Prostate gland (tissue), 2 donors: ENCODE results near the gene DEDD. TPM values are rescaled to one million over a fixed set of nuclear protein-coding genes. Genes with fewer than 3 reads are reported as not detected.
A peak's percentile ranks its signal among the peaks of the same experiment; 100 is the strongest.

ENCODE experiments used
- DNase-seq: peaks from one replicate; pipeline ENCODE4 v3.0.0-alpha.2; 2019; ENCODE audit warnings: low spot score
- H3K27ac ChIP-seq, 2 donors: fragments of 200-600 bp; sonication (generic); 2 replicates each; pipeline ENCODE4 v1.5.1; 2017 to 2019
- H3K27me3 ChIP-seq: fragments of 200-600 bp; sonication (generic); replicated peaks from 2 replicates; pipeline ENCODE4 v1.5.1; 2019; ENCODE audit not compliant: insufficient read depth
- H3K36me3 ChIP-seq, 2 donors: fragments of 200-600 bp; sonication (generic); 1 replicate in 1 of 2; 2 replicates in 1 of 2; pipeline versions ENCODE4 v1.5.1 to v1.8.1; 2017 to 2019
- H3K4me1 ChIP-seq: fragments of 200-600 bp; sonication (generic); replicated peaks from 2 replicates; pipeline ENCODE4 v1.5.1; 2019
- H3K4me3 ChIP-seq, 2 donors: fragments of 200-600 bp; sonication (generic); 2 replicates each; pipeline ENCODE4 v1.5.1; 2017 to 2019
- H3K9me3 ChIP-seq: fragments of 200-600 bp; sonication (generic); 2 replicates; pipeline ENCODE4 v1.5.1; 2017
- POLR2A ChIP-seq: fragments of 450-650 bp; IDR thresholded peaks from one replicate; pipeline ENCODE4 v1.6.1; 2016; ENCODE audit warnings: antibody characterized with exemption, mild to moderate bottlenecking
- POLR2AphosphoS5 ChIP-seq: sonication (generic); formaldehyde crosslinking; IDR thresholded peaks from one replicate; pipeline ENCODE4 v1.6.1; 2017; ENCODE audit warnings: antibody characterized with exemption
- WGBS: methylation state at CpG from one replicate; pipeline ENCODE4 v1.1.5; 2018; 5-methylcytosine and 5-hydroxymethylcytosine counted together
- intact Hi-C: fragments of 100-400 bp; cut with DNase I; formaldehyde crosslinking; loops from one replicate; pipeline ENCODE4 v1.14.2; 2022
- total RNA-seq, 2 donors: library from RNA; depleted of rRNA; stranded (reverse); fragments of >200 nt; gene quantifications; one replicate each; pipeline ENCODE4 v1.1.0, GENCODE V29; 2016
- TF ChIP-seq, protein P1 (sequence below), 4 experiments: fragments of 200-600 bp in 2 of 4; fragments of 450-650 bp in 2 of 4; sonication (generic) in 2 of 4; IDR thresholded peaks; 1 replicate in 3 of 4; 2 replicates in 1 of 4; pipeline ENCODE4 v1.5.1; 2016 to 2019; ENCODE audit warnings: antibody characterized with exemption in 4 of 4, mild to moderate bottlenecking in 2 of 4, moderate library complexity in 2 of 4

DEDD gene, protein sequence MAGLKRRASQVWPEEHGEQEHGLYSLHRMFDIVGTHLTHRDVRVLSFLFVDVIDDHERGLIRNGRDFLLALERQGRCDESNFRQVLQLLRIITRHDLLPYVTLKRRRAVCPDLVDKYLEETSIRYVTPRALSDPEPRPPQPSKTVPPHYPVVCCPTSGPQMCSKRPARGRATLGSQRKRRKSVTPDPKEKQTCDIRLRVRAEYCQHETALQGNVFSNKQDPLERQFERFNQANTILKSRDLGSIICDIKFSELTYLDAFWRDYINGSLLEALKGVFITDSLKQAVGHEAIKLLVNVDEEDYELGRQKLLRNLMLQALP
- total RNA-seq: 10 to 100 TPM; 30.1 to 41.5 TPM

DNA sequence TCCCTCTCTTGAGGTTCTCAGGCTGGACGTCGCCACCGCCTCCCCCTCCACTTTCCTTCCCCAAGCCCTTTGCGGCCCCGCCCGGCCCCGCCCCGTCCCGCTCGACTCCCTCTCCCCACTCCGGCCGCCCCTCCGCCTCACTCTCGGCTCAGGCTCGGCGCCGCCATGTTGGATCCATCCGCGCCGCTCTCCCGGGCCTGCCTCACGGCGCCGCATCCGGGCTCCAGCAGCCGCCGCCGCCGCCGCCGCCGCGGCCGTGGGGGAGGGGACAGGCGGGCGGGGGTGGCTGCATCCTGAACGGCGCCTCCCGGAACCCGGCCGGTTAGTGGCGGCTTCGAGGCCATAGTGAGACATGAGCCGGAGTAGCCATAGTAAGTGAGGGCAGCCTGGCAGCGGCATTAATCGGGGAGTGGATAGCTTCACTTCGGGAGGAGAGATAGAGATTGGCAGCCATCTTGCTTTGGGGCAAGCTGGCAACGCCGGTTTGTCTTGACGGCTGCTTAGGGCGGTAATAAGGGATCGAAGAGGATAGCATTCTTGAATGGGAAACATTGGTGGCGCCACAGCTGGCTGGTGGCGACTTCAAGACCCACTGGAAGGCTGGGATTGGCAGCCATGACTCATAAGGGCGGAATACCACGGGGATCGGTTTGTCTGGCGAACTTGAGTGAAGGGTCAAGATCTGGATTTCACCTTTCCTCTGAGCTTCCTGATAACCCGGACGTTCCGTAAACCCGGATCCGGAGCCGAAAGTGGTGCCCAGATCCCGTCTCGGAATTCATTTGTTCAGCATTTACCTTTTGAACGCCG lies at the start of gene DEDD:
TSS of gene DEDD (minus strand) at position 258 of the 810 bp plus-strand sequence. CDS start 8,205 bp downstream, outside the sequence.
- peak; percentile 94 for DNase-seq
- H3K9me3 ChIP-seq: no peaks in the 10 kb centered on the region
- TF ChIP-seq, protein P1, sequence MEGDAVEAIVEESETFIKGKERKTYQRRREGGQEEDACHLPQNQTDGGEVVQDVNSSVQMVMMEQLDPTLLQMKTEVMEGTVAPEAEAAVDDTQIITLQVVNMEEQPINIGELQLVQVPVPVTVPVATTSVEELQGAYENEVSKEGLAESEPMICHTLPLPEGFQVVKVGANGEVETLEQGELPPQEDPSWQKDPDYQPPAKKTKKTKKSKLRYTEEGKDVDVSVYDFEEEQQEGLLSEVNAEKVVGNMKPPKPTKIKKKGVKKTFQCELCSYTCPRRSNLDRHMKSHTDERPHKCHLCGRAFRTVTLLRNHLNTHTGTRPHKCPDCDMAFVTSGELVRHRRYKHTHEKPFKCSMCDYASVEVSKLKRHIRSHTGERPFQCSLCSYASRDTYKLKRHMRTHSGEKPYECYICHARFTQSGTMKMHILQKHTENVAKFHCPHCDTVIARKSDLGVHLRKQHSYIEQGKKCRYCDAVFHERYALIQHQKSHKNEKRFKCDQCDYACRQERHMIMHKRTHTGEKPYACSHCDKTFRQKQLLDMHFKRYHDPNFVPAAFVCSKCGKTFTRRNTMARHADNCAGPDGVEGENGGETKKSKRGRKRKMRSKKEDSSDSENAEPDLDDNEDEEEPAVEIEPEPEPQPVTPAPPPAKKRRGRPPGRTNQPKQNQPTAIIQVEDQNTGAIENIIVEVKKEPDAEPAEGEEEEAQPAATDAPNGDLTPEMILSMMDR (IDR thresholded peaks at IDR 0.05): peak in 2 of 4 experiments; percentile 3 to 7
- peak; percentile 46 for TF ChIP-seq POLR2A
- peak; percentile 69 for TF ChIP-seq POLR2AphosphoS5
- under 1% methylated on average over 67 of the region's 68 CpGs for WGBS
- intact Hi-C loops: loop anchor here (2.0 kb wide), 2 partner anchors 14 to 20 kb away; partner anchors contain the start of genes NIT1, PFDN2 and UFC1
- no peaks in the 10 kb centered on the region for H3K36me3 ChIP-seq
- H3K4me1 ChIP-seq: peaks cover 5% of the 10 kb centered on the region
- no peaks in the 10 kb centered on the region for H3K27me3 ChIP-seq
- H3K4me3 ChIP-seq: peak within 1 kb of the TSS; percentile 69 to 77
- H3K27ac ChIP-seq: peak within 1 kb of the TSS; percentile 93 to 97

DNA sequence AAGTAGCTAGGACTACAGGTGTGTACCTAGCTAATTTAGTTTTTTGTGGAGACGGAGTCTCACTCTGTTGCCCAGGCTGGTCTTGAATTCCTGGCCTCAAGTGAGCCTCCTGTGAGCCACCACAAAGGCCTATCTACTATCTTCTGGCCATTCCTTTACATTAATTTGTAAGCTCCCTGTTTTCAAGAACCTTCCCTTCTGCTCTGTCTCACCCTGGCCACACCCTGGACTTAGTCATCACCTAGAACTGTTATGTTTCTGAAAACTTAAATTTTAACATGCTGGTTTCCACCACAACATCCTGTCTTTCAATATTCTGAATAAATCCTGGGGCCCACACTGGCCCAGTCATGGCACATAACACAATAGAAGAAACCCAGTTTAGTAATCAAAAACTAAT lies 49.7 kb upstream of the DEDD start:
- no peak overlapping the region for H3K27ac ChIP-seq
- no peak for DNase-seq
- no peaks in the 10 kb centered on the region for H3K4me1 ChIP-seq
- H3K4me3 ChIP-seq: no peak overlapping the region
- 96% methylated on average over 1 of the region's 1 CpG for WGBS
- no peaks in the 10 kb centered on the region for H3K27me3 ChIP-seq
- intact Hi-C loops: no loop called here
- TF ChIP-seq POLR2A: no peak
- TF ChIP-seq, protein P1 (IDR thresholded peaks at IDR 0.05): no peak
- TF ChIP-seq POLR2AphosphoS5: no peak
- no peaks in the 10 kb centered on the region for H3K9me3 ChIP-seq
- no peaks in the 10 kb centered on the region for H3K36me3 ChIP-seq

DNA sequence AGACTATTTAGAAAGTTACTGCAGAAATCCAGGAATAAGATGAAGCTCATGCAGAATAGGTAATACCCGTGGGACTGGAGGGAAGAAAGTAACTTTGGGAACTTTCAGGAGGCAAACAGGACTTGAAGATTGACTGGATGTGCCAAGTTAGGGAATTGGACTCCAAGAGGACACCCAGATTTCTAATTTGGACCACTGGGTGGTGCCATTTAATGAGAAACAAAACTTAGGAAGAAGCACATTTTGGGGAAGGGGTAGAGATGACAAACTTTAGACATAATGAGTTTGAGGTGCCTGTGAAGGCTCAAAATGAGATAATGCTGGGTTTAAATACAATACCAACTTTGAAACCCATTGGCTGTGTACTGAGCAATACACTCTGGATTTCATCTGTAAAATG lies 48.2 kb upstream of the DEDD start:
- Histone ChIP-seq H3K36me3 (no peaks in the 10 kb centered on the region), H3K27me3 (no peaks in the 10 kb centered on the region), H3K4me3 (no peak overlapping the region), H3K4me1 (no peaks in the 10 kb centered on the region), H3K27ac (no peak overlapping the region), H3K9me3 (no peaks in the 10 kb centered on the region)
- WGBS: 68% methylated on average over 1 of the region's 1 CpG
- intact Hi-C loops: no loop called here
- DNase-seq: no peak
- no peak for TF ChIP-seq POLR2A
- TF ChIP-seq POLR2AphosphoS5: no peak
- TF ChIP-seq, protein P1 (IDR thresholded peaks at IDR 0.05): peak in 1 of 4 experiments; percentile 12

- 65% methylated on average over 3 of the region's 3 CpGs for WGBS
- no peaks in the 10 kb centered on the region for H3K9me3 ChIP-seq
- no peaks in the 10 kb centered on the region for H3K4me1 ChIP-seq
- DNase-seq: no peak
- no peaks in the 10 kb centered on the region for H3K36me3 ChIP-seq
- no peaks in the 10 kb centered on the region for H3K27me3 ChIP-seq
- no peak overlapping the region for H3K4me3 ChIP-seq
- no peak overlapping the region for H3K27ac ChIP-seq
- intact Hi-C loops: no loop called here
- TF ChIP-seq, protein P1 (IDR thresholded peaks at IDR 0.05): no peak
- TF ChIP-seq POLR2A (no peak), POLR2AphosphoS5 (no peak)
Measured at GRCh38 chr1:161179698-161180097, 47.2 kb upstream of the DEDD start.
